Gastrocnemius medialis (tissue), 4 donors: Measurements from ENCODE around the gene CCDC110. TPM values are rescaled to one million over a fixed set of nuclear protein-coding genes. Genes with fewer than 3 reads are reported as not detected.
A peak's percentile ranks its signal among the peaks of the same experiment; 100 is the strongest.

ENCODE experiments used
- ATAC-seq, 2 donors: fragments of 150-250 bp; one replicate each; pipeline ENCODE4 v1.9.1; 2016
- DNase-seq, 2 donors: peaks; one replicate each; pipeline ENCODE4 v3.0.0-alpha.2; 2019
- H3K27ac ChIP-seq, 4 donors: fragments of 200-600 bp; sonication (generic); 1 replicate in 1 of 4; 2 replicates in 3 of 4; pipeline ENCODE4 v1.5.1; 2016 to 2018; ENCODE audit warnings: mild to moderate bottlenecking in 2 of 4, moderate library complexity in 1 of 4
- H3K27me3 ChIP-seq, 3 donors: fragments of 200-600 bp; sonication (generic) in 2 of 3; 1 replicate in 1 of 3; 2 replicates in 2 of 3; pipeline versions ENCODE4 v1.5.1 to v1.6.0; 2016 to 2019; ENCODE audit warnings: mild to moderate bottlenecking in 1 of 3, moderate library complexity in 1 of 3
- H3K36me3 ChIP-seq, 2 donors: fragments of 200-600 bp; sonication (generic) in 1 of 2; one replicate each; pipeline ENCODE4 v1.5.1; 2017 to 2018
- H3K4me1 ChIP-seq, 2 donors: fragments of 200-600 bp; sonication (generic) in 1 of 2; one replicate each; pipeline ENCODE4 v1.5.1; 2016 to 2017; ENCODE audit warnings: mild to moderate bottlenecking in 2 of 2
- H3K4me3 ChIP-seq, 4 donors: fragments of 200-600 bp; sonication (generic) in 3 of 4; 1 replicate in 1 of 4; 2 replicates in 3 of 4; pipeline ENCODE4 v1.5.1; 2016 to 2019; ENCODE audit warnings: mild to moderate bottlenecking in 2 of 4
- H3K9me3 ChIP-seq, 3 donors: fragments of 200-600 bp; sonication (generic) in 2 of 3; 1 replicate in 1 of 3; 2 replicates in 2 of 3; pipeline ENCODE4 v1.5.1; 2016 to 2019
- POLR2A ChIP-seq, 2 donors: fragments of 450-650 bp; IDR thresholded peaks; one replicate each; pipeline ENCODE4 v1.6.1; 2017; ENCODE audit warnings: antibody characterized with exemption in 2 of 2, mild to moderate bottlenecking in 2 of 2, moderate library complexity in 2 of 2
- in situ Hi-C, 4 donors: fragments of 200-750 bp; cut with MboI; loops; one replicate each; pipeline versions ENCODE4 v1.15.0 to v1.8.0; 2017; ENCODE audit warnings: low sequenced_read_pairs in 4 of 4
- intact Hi-C: fragments of 100-400 bp; cut with DNase I; formaldehyde crosslinking; loops from one replicate; pipeline ENCODE4 v1.15.1; 2023; ENCODE audit warnings: low total_unique reads
- total RNA-seq, 4 donors: library from RNA; depleted of rRNA; stranded (reverse); fragments of >200 nt; gene quantifications; one replicate each; pipeline versions ENCODE4 v1.1.0 to v1.2.3, GENCODE V29; 2016
- TF ChIP-seq, protein P1 (sequence below), 5 experiments: fragments of 450-650 bp in 3 of 5; fragments of 200-600 bp in 2 of 5; sonication (generic) in 2 of 5; IDR thresholded peaks in 4 of 5; conservative IDR thresholded peaks in 1 of 5; 1 replicate in 4 of 5; 2 replicates in 1 of 5; pipeline ENCODE4 v1.5.1; 2016 to 2019; ENCODE audit warnings: antibody characterized with exemption in 5 of 5, mild to moderate bottlenecking in 3 of 5, moderate library complexity in 3 of 5

The CCDC110 gene
- total RNA-seq, 4 donors from 2014 or later = 0.97 to 4.1 (median 1.8) TPM

DNA sequence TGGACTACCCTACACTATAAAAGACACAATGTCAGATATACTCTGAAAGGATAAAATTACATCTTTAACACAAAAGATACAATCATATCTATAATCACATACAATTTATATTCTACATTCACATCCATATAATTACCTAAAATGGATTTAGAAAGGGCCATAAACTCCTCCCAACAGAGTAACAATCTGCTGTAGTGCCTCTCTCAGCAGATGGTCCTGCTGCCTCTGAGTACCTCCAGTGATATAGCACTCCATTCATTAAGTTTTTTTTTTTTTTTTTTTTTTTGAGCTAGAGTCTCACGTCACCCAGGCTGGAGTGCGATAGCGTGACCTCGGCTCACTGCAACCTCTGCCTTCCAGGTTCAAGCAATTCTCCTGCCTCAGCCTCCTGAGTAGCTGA, 67.5 kb downstream of the CCDC110 start:
- intact Hi-C loops = no loop called here
- DNase-seq (no peak), ATAC-seq (no peak)
- in situ Hi-C loops = no loop called here
- H3K4me3 ChIP-seq = no peak overlapping the region
- no peak for TF ChIP-seq POLR2A (IDR thresholded peaks at IDR 0.05)
- TF ChIP-seq, protein P1, sequence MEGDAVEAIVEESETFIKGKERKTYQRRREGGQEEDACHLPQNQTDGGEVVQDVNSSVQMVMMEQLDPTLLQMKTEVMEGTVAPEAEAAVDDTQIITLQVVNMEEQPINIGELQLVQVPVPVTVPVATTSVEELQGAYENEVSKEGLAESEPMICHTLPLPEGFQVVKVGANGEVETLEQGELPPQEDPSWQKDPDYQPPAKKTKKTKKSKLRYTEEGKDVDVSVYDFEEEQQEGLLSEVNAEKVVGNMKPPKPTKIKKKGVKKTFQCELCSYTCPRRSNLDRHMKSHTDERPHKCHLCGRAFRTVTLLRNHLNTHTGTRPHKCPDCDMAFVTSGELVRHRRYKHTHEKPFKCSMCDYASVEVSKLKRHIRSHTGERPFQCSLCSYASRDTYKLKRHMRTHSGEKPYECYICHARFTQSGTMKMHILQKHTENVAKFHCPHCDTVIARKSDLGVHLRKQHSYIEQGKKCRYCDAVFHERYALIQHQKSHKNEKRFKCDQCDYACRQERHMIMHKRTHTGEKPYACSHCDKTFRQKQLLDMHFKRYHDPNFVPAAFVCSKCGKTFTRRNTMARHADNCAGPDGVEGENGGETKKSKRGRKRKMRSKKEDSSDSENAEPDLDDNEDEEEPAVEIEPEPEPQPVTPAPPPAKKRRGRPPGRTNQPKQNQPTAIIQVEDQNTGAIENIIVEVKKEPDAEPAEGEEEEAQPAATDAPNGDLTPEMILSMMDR (IDR thresholded peaks at IDR 0.05 in 4 of 5, conservative IDR thresholded peaks at IDR 0.05 in 1 of 5) = no peak
- H3K9me3 ChIP-seq = no peaks in the 10 kb centered on the region
- H3K36me3 ChIP-seq = peaks cover 4 to 77% of the 10 kb centered on the region in 2 donors
- H3K27ac ChIP-seq = no peak overlapping the region
- peaks cover 0 to under 1% of the 10 kb centered on the region in 2 donors for H3K4me1 ChIP-seq
- H3K27me3 ChIP-seq = no peaks in the 10 kb centered on the region

DNA sequence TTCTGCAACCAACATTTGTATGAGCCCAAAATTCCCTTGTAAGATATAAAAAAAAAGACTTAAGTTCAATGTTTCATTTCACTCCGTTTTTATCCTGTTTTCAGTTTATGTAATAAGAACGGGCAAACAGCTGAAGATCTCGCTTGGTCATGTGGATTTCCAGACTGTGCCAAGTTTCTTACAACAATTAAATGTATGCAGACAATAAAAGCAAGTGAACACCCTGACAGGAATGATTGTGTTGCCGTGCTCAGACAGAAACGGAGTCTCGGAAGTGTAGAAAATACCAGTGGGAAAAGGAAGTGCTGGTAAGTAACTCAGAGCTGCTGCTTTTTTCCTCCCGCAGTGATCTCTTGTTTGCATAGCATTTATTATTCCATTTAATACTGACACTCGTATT, 72.1 kb downstream of the CCDC110 start:
- Histone ChIP-seq H3K27ac (peak overlapping the region; percentile 50 to 100 (median 99)), H3K27me3 (no peaks in the 10 kb centered on the region), H3K4me1 (peaks cover 19 to 23% of the 10 kb centered on the region in 2 donors), H3K4me3 (no peak overlapping the region), H3K9me3 (no peaks in the 10 kb centered on the region), H3K36me3 (peaks cover 4 to 44% of the 10 kb centered on the region in 2 donors)
- DNase-seq (no peak), ATAC-seq (no peak)
- intact Hi-C loops = loop anchor here (1.0 to 10.0 kb wide), 6 partner anchors 71 to 1895 kb away; partner anchors contain the start of genes ACSL1 and ING2
- in situ Hi-C loops = loop anchor here in 3 of 4 donors (10.0 to 25.0 kb wide), 2 partner anchors 187 to 195 kb away; partner anchors contain the start of genes CFAP97 (in 3 of the 3) and SNX25 (in 3 of the 3)
- TF ChIP-seq, protein P1 (IDR thresholded peaks at IDR 0.05 in 4 of 5, conservative IDR thresholded peaks at IDR 0.05 in 1 of 5) = no peak
- no peak for TF ChIP-seq POLR2A (IDR thresholded peaks at IDR 0.05)

DNA sequence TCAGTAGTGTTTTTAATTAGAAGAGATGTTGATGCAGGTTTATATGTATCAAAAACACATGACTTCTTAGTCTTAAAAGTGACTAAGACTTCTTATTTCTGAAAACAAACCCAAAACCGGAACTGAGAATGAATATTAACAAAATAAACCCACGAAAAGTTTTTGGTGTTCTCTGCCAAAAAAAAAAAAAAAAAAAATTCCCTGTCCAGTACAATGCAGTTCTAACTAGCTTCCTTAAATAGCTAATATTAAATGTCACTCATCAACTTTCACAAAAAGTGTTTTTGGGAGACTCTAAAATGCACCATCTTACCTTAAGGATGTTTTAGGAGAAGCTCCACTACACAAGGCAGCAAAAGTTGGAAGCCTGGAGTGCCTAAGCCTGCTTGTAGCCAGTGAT, 72.9 kb downstream of the CCDC110 start:
- no peaks in the 10 kb centered on the region for H3K9me3 ChIP-seq
- no peak overlapping the region for H3K4me3 ChIP-seq
- H3K27ac ChIP-seq = peak overlapping the region; percentile 98 to 100 (median 100)
- H3K27me3 ChIP-seq = no peaks in the 10 kb centered on the region
- no peak for DNase-seq
- in situ Hi-C loops = loop anchor here in 3 of 4 donors (10.0 to 25.0 kb wide), 2 partner anchors 186 to 194 kb away; partner anchors contain the start of genes CFAP97 (in 3 of the 3) and SNX25 (in 3 of the 3)
- peaks cover 22 to 27% of the 10 kb centered on the region in 2 donors for H3K4me1 ChIP-seq
- TF ChIP-seq, protein P1 (IDR thresholded peaks at IDR 0.05 in 4 of 5, conservative IDR thresholded peaks at IDR 0.05 in 1 of 5) = no peak
- no peak for TF ChIP-seq POLR2A (IDR thresholded peaks at IDR 0.05)
- intact Hi-C loops = loop anchor here (1.0 to 10.0 kb wide), 6 partner anchors 72 to 1894 kb away; partner anchors contain the start of genes ACSL1 and ING2
- H3K36me3 ChIP-seq = peaks cover 4 to 44% of the 10 kb centered on the region in 2 donors
- no peak for ATAC-seq

DNA sequence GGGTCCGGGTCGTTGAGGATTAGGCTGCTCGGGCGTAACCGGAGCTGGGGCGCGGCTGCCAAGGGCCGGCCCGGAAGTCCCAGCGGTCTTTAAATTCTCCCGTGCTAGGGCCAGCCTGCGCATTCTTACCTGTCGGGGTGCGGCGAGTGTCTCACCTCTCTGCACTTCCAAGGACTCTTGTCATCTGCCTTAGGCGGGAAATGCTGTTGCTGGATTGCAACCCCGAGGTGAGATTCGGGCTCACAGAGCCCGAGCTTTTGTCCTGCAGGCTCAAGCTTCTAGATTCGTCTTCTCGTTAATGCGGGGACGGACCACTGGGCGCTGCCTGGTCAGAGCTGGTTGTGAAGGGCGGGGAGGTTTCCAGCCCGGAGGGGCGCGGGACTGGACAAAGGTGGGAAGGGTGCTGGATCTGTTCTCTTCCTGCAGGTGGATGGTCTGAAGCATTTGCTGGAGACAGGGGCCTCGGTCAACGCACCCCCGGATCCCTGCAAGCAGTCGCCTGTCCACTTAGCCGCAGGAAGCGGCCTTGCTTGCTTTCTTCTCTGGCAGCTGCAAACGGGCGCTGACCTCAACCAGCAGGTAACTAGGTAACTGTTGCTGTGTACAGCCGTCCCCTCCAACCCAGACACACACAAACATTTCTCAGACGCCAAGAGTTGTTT, 74.7 kb downstream of the CCDC110 start, which contains the start of gene ANKRD37:
TSS of gene ANKRD37 (plus strand) at position 118 of the 662 bp plus-strand sequence. CDS start at position 201, 83 bp downstream.
- peaks cover 0 to 26% of the 10 kb centered on the region in 2 donors for H3K36me3 ChIP-seq
- TF ChIP-seq, protein P1 (IDR thresholded peaks at IDR 0.05 in 4 of 5, conservative IDR thresholded peaks at IDR 0.05 in 1 of 5) = no peak
- no peak for TF ChIP-seq POLR2A (IDR thresholded peaks at IDR 0.05)
- H3K9me3 ChIP-seq = no peaks in the 10 kb centered on the region
- peak within 1 kb of the TSS; percentile 83 to 95 (median 90) for H3K4me3 ChIP-seq
- H3K27ac ChIP-seq = peak within 1 kb of the TSS; percentile 98 to 100 (median 100)
- ATAC-seq (peak; percentile 1 to 21), DNase-seq (peak; percentile 14 to 52)
- no peaks in the 10 kb centered on the region for H3K27me3 ChIP-seq
- H3K4me1 ChIP-seq = peaks cover 22 to 28% of the 10 kb centered on the region in 2 donors
- in situ Hi-C loops = loop anchor here in 3 of 4 donors (10.0 to 25.0 kb wide), 2 partner anchors 185 to 192 kb away; partner anchors contain the start of genes CFAP97 (in 3 of the 3) and SNX25 (in 3 of the 3)
- intact Hi-C loops = loop anchor here (1.0 to 10.0 kb wide), 8 partner anchors 28 to 1892 kb away; partner anchors contain the start of genes ACSL1, ING2, SLC25A4 and SNX25
